NT2/D1 (cell line): ENCODE data around the gene ATF7IP2.

Source experiments
- YY1 ChIP-seq: IDR thresholded peaks from 2 replicates; pipeline ENCODE4 v1.6.1; 2011; ENCODE audit not compliant: insufficient read length, insufficient read depth
- ZNF274 ChIP-seq: IDR thresholded peaks from 2 replicates; pipeline ENCODE4 v1.6.1; 2011; ENCODE audit warnings: mild to moderate bottlenecking, low read depth, low read length

- no peak for TF ChIP-seq ZNF274
- no peak for TF ChIP-seq YY1
These were observed 16.8 kb upstream of the ATF7IP2 start for GRCh38 chr16:10368969-10369551.
